HepG2 (cell line): ENCODE results near the gene UBR1. TPM values are rescaled to one million over a fixed set of nuclear protein-coding genes. Genes with fewer than 3 reads are reported as not detected.

Experiments used
- ATAC-seq: fragments of 200-7000 bp; cut with Tn5 transposase; 3 replicates; pipeline ENCODE4 v1.9.1; 2020; ENCODE audit warnings: mild to moderate bottlenecking, moderate library complexity
- BruUV-seq: library from RNA; stranded (reverse); fragments of 400-500 nt; replicated peaks from 2 replicates; lab custom pipeline; 2021; lab: Mats Ljungman, UMichigan
- CTCF ChIA-PET: fragments of 300-600 bp; formaldehyde crosslinking; extraction: SDS; loops from one replicate; lab custom pipeline; 2021; ENCODE audit warnings: low total read pairs, inconsistent platforms, low intra/inter-chr PET ratio; lab: Yijun Ruan, JAX
- POLR2A ChIA-PET: fragments of 350-600 bp; sonication (Branson Sonifier 250); formaldehyde crosslinking; loops from one replicate; lab custom pipeline; 2020; ENCODE audit warnings: antibody characterized with exemption, inconsistent platforms; lab: Yijun Ruan, JAX
- DNase-seq: peaks from one replicate; pipeline ENCODE4 v3.0.0-alpha.2; 2015; ENCODE audit warnings: low spot score
- FAIRE-seq: peaks from 3 replicates; lab custom pipeline; 2011; peaks lifted over from hg19 to GRCh38; lab: Jason Lieb, UNC
- H2AFZ ChIP-seq: one replicate; pipeline ENCODE4 v1.6.1; 2011; ENCODE audit warnings: low read length, inconsistent platforms
- H3K27ac ChIP-seq: fragments of 300-600 bp; 3 replicates; pipeline ENCODE4 v1.8.0; 2011; ENCODE audit warnings: mixed run types, mild to moderate bottlenecking, mixed read lengths, low read length, inconsistent platforms; ENCODE audit not compliant: insufficient read depth; ENCODE audit errors: extremely low read length
- H3K27me3 ChIP-seq, 2 experiments: fragments of 200-600 bp in 1 of 2; 2 replicates in 1 of 2; 3 replicates in 1 of 2; pipeline versions ENCODE4 v1.6.0 to v1.8.0; 2011; ENCODE audit warnings: low read length in 2 of 2, mild to moderate bottlenecking in 2 of 2, moderate library complexity in 2 of 2, inconsistent platforms in 1 of 2; ENCODE audit not compliant: insufficient read depth in 2 of 2, control insufficient read depth in 1 of 2
- H3K36me3 ChIP-seq, 2 experiments: fragments of 200-600 bp in 1 of 2; replicated peaks in 1 of 2; 2 replicates in 1 of 2; 3 replicates in 1 of 2; pipeline versions ENCODE4 v1.5.1 to v1.8.0; 2011; ENCODE audit warnings: low read length in 2 of 2, inconsistent platforms in 1 of 2; ENCODE audit not compliant: insufficient read depth in 2 of 2, control insufficient read depth in 1 of 2
- H3K4me1 ChIP-seq: 2 replicates; pipeline ENCODE4 v1.5.1; 2012; ENCODE audit warnings: low read length, inconsistent platforms; ENCODE audit not compliant: insufficient read depth
- H3K4me2 ChIP-seq: 2 replicates; pipeline ENCODE4 v1.6.0; 2011; ENCODE audit warnings: low read depth, low read length, inconsistent platforms
- H3K4me3 ChIP-seq, 3 experiments: fragments of 200-600 bp in 1 of 3; sonication (generic), shearing (Covaris generic) in 1 of 3; replicated peaks in 1 of 3; 2 replicates each; pipeline ENCODE4 v1.5.1; 2011 to 2016; ENCODE audit warnings: low read length in 3 of 3, inconsistent platforms in 2 of 3, low read depth in 2 of 3, mild to moderate bottlenecking in 2 of 3, control low read depth in 1 of 3, mixed read lengths in 1 of 3; ENCODE audit not compliant: insufficient read depth in 1 of 3
- H3K79me2 ChIP-seq: one replicate; pipeline ENCODE4 v1.6.1; 2011; ENCODE audit warnings: low read length, inconsistent platforms; ENCODE audit not compliant: insufficient read depth
- H3K9ac ChIP-seq: 2 replicates; pipeline ENCODE4 v1.6.0; 2011; ENCODE audit warnings: mild to moderate bottlenecking, low read depth, low read length, inconsistent platforms; ENCODE audit not compliant: insufficient read depth
- H3K9me3 ChIP-seq: 2 replicates; pipeline ENCODE4 v1.5.1; 2012; ENCODE audit warnings: mild to moderate bottlenecking, low read length
- H4K20me1 ChIP-seq: 2 replicates; pipeline ENCODE4 v1.6.0; 2011; ENCODE audit warnings: inconsistent platforms, mild to moderate bottlenecking, low read length, moderate library complexity; ENCODE audit not compliant: insufficient read depth
- ARID2 ChIP-seq: sonication (generic); formaldehyde crosslinking; IDR thresholded peaks from 2 replicates; pipeline ENCODE4 v1.8.1; 2022; ENCODE audit warnings: mild to moderate bottlenecking, missing genetic modification reagents, borderline replicate concordance
- CREB1 ChIP-seq, 2 experiments: fragments of 450-650 bp in 1 of 2; IDR thresholded peaks; 2 replicates each; pipeline ENCODE4 v1.6.1; 2016 to 2017; ENCODE audit warnings: control low read depth in 1 of 2, mild to moderate bottlenecking in 1 of 2, missing compliant biosample characterization in 1 of 2, missing genetic modification characterization in 1 of 2
- FOXP1 ChIP-seq, 2 experiments: fragments of 450-650 bp in 1 of 2; IDR thresholded peaks; 2 replicates each; pipeline ENCODE4 v1.6.1; 2017 to 2018; ENCODE audit warnings: antibody characterized with exemption in 1 of 2
- HNRNPUL1 ChIP-seq: fragments of 200-400 bp; formaldehyde crosslinking; IDR thresholded peaks from 2 replicates; pipeline ENCODE4 v1.6.1; 2017; ENCODE audit warnings: low read depth, mild to moderate bottlenecking, low read length, moderate library complexity
- MBNL3 ChIP-seq: fragments of 250-450 bp; sonication (Bioruptor Pico); conservative IDR thresholded peaks from 2 replicates; pipeline ENCODE4 v1.8.0; 2022; ENCODE audit warnings: mild to moderate bottlenecking, inconsistent platforms
- NCOA1 ChIP-seq: sonication (generic); formaldehyde crosslinking; IDR thresholded peaks from 2 replicates; pipeline ENCODE4 v1.9.0; 2021; ENCODE audit warnings: missing genetic modification reagents
- NFE2 ChIP-seq: sonication (generic); formaldehyde crosslinking; IDR thresholded peaks from 2 replicates; pipeline ENCODE4 v1.4.0; 2020; ENCODE audit warnings: missing genetic modification reagents
- NFRKB ChIP-seq: fragments of 450-650 bp; IDR thresholded peaks from 2 replicates; pipeline ENCODE4 v1.6.1; 2017
- PPARG ChIP-seq: conservative IDR thresholded peaks from 2 replicates; pipeline ENCODE4 v1.6.1; 2016; ENCODE audit warnings: missing biosample characterization, missing genetic modification reagents
- SIN3B ChIP-seq: fragments of 150-350 bp; IDR thresholded peaks from 2 replicates; pipeline ENCODE4 v1.6.1; 2014; ENCODE audit warnings: low read length
- SP2 ChIP-seq: sonication (generic); formaldehyde crosslinking; IDR thresholded peaks from 2 replicates; pipeline ENCODE4 v1.5.1; 2020; ENCODE audit warnings: mild to moderate bottlenecking, missing genetic modification reagents
- SRSF9 ChIP-seq: fragments of 200-400 bp; formaldehyde crosslinking; IDR thresholded peaks from 2 replicates; pipeline ENCODE4 v1.6.1; 2018; ENCODE audit warnings: borderline replicate concordance, mild to moderate bottlenecking, low read depth, low read length; ENCODE audit not compliant: insufficient read depth, poor library complexity, severe bottlenecking
- ZNF138 ChIP-seq: sonication (generic); formaldehyde crosslinking; IDR thresholded peaks from 2 replicates; pipeline ENCODE4 v1.5.0; 2020; ENCODE audit warnings: mild to moderate bottlenecking, low read depth, missing genetic modification reagents
- ZNF264 ChIP-seq: sonication (generic); formaldehyde crosslinking; IDR thresholded peaks from 2 replicates; pipeline ENCODE4 v1.4.0; 2020; ENCODE audit warnings: missing genetic modification reagents
- ZNF30 ChIP-seq: sonication (generic); formaldehyde crosslinking; IDR thresholded peaks from 2 replicates; pipeline ENCODE4 v1.5.0; 2020; ENCODE audit warnings: mild to moderate bottlenecking, missing genetic modification reagents
- whole genome bisulfite sequencing: methylation state at CpG from one replicate; pipeline ENCODE4 v1.1.6; 2017; ENCODE audit warnings: low lambda C conversion rate; 5-methylcytosine and 5-hydroxymethylcytosine counted together
- in situ Hi-C: cut with HindIII; loops from 2 replicates; pipeline ENCODE4 v1.10.0; 2017; ENCODE audit warnings: low pct_unique_long_range_greater_than_20kb; ENCODE audit not compliant: extremely low pct_ligation_motif_present
- intact Hi-C: fragments of 100-400 bp; cut with micrococcal nuclease; formaldehyde crosslinking; loops from one replicate; pipeline ENCODE4 v1.10.0; 2022; ENCODE audit not compliant: unreplicated experiment
- polyA plus RNA-seq, 8 experiments: library from polyadenylated mRNA; depleted of rRNA in 3 of 8; stranded (reverse) in 7 of 8; unstranded in 1 of 8; fragments of >200 nt; fragmentation: Illumina TruSeq in 4 of 8; extraction: Trizol in 4 of 8; gene quantifications; 2 replicates each; pipeline versions ENCODE4 v1.2.1 to v1.2.3, GENCODE V29; 2011 to 2016; ENCODE audit warnings: low read depth in 4 of 8, missing spikeins in 1 of 8, mixed read lengths in 1 of 8; ENCODE audit not compliant: insufficient read depth in 1 of 8
- total RNA-seq, 5 experiments: library from RNA; depleted of rRNA; stranded (reverse); fragments of >200 nt; fragmentation: Illumina TruSeq; extraction: Trizol; gene quantifications; 2 replicates each; pipeline ENCODE4 v1.2.3, GENCODE V29; 2016; ENCODE audit warnings: low read depth in 1 of 5
- TF ChIP-seq, protein P1 (sequence below): IDR thresholded peaks from 2 replicates; pipeline ENCODE4 v1.6.1; 2016; ENCODE audit warnings: mild to moderate bottlenecking
- TF ChIP-seq, protein P2 (sequence below): sonication (generic); formaldehyde crosslinking; IDR thresholded peaks from 2 replicates; pipeline ENCODE4 v1.8.1; 2023; ENCODE audit warnings: missing genetic modification reagents, mild to moderate bottlenecking, borderline replicate concordance
- TF ChIP-seq, protein P3 (sequence below): IDR thresholded peaks from 2 replicates; pipeline ENCODE4 v1.6.1; 2016; ENCODE audit warnings: missing compliant biosample characterization, missing genetic modification reagents, borderline replicate concordance
- TF ChIP-seq, protein P4 (sequence below): sonication (generic); formaldehyde crosslinking; IDR thresholded peaks from 2 replicates; pipeline ENCODE4 v1.4.0; 2020; ENCODE audit warnings: missing genetic modification reagents, borderline replicate concordance

The UBR1 gene
- total and polyA plus RNA-seq, 2 of the 13 experiments (the other 11 are each of a cell fraction or from before 2014, with no cell fraction given): 6.4 to 18.0 TPM

DNA sequence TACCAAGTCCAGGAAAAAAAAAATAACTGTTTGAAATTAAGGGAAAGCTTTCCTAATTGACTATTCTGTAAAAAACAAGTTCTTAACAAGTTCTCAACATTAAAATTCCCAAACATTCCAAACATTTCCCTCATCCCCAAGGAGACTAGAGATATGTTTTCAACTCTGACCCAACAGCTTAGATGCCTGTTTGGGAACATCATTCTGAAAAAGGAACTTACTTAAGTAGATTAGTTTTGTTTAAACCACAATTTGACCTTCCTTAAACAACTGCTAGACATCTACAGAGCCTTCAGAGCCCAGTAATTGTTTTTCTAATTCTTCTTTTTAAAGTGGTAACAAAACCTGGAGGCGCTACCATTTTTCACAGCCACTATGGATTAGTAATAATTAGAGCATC is 12.8 kb downstream of the UBR1 start:
- 97% methylated on average over 1 of the region's 1 CpG for WGBS
- DNase-seq: no peak
- H3K27me3 ChIP-seq: no peaks in the 10 kb centered on the region
- intact Hi-C loops: no loop called here
- POLR2A ChIA-PET: no interaction called here
- H4K20me1 ChIP-seq: no peaks in the 10 kb centered on the region
- TF ChIP-seq SIN3B (no peak), HNRNPUL1 (no peak), ZNF264 (CRISPR knock-in tag) (no peak), NFE2 (CRISPR knock-in tag) (no peak), CREB1 (IDR thresholded peaks at IDR 0.05) (no peak), CREB1 (CRISPR knock-in tag; IDR thresholded peaks at IDR 0.05) (no peak), ZNF138 (CRISPR knock-in tag) (no peak), SP2 (CRISPR knock-in tag) (no peak), MBNL3 (CRISPR knock-in tag) (no peak), NFRKB (no peak), SRSF9 (no peak), NCOA1 (no peak), ZNF30 (no peak), ARID2 (CRISPR knock-in tag) (no peak), PPARG (no peak), FOXP1 (IDR thresholded peaks at IDR 0.05) (no peak), FOXP1 (CRISPR knock-in tag; IDR thresholded peaks at IDR 0.05) (no peak)
- TF ChIP-seq, protein P1, sequence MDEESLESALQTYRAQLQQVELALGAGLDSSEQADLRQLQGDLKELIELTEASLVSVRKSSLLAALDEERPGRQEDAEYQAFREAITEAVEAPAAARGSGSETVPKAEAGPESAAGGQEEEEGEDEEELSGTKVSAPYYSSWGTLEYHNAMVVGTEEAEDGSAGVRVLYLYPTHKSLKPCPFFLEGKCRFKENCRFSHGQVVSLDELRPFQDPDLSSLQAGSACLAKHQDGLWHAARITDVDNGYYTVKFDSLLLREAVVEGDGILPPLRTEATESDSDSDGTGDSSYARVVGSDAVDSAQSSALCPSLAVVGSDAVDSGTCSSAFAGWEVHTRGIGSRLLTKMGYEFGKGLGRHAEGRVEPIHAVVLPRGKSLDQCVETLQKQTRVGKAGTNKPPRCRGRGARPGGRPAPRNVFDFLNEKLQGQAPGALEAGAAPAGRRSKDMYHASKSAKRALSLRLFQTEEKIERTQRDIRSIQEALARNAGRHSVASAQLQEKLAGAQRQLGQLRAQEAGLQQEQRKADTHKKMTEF (CRISPR knock-in tag): no peak
- TF ChIP-seq, protein P2, sequence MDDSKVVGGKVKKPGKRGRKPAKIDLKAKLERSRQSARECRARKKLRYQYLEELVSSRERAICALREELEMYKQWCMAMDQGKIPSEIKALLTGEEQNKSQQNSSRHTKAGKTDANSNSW: no peak
- TF ChIP-seq, protein P3, sequence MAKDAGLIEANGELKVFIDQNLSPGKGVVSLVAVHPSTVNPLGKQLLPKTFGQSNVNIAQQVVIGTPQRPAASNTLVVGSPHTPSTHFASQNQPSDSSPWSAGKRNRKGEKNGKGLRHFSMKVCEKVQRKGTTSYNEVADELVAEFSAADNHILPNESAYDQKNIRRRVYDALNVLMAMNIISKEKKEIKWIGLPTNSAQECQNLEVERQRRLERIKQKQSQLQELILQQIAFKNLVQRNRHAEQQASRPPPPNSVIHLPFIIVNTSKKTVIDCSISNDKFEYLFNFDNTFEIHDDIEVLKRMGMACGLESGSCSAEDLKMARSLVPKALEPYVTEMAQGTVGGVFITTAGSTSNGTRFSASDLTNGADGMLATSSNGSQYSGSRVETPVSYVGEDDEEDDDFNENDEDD (CRISPR knock-in tag): no peak
- TF ChIP-seq, protein P4, sequence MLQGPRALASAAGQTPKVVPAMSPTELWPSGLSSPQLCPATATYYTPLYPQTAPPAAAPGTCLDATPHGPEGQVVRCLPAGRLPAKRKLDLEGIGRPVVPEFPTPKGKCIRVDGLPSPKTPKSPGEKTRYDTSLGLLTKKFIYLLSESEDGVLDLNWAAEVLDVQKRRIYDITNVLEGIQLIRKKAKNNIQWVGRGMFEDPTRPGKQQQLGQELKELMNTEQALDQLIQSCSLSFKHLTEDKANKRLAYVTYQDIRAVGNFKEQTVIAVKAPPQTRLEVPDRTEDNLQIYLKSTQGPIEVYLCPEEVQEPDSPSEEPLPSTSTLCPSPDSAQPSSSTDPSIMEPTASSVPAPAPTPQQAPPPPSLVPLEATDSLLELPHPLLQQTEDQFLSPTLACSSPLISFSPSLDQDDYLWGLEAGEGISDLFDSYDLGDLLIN (CRISPR knock-in tag): no peak
- TF ChIP-seq, all 625 proteins: peak for 0
- peaks cover 19% of the 10 kb centered on the region for H3K79me2 ChIP-seq
- H3K4me2 ChIP-seq: no peak overlapping the region
- H3K9me3 ChIP-seq: no peaks in the 10 kb centered on the region
- H2AFZ ChIP-seq: no peak overlapping the region
- CTCF ChIA-PET: no interaction called here
- no TSS peak for BruUV-seq
- no peak overlapping the region for H3K9ac ChIP-seq
- H3K4me3 ChIP-seq: no peak overlapping the region
- H3K4me1 ChIP-seq: peaks cover 7% of the 10 kb centered on the region
- FAIRE-seq: no peak
- no peak for ATAC-seq
- H3K36me3 ChIP-seq: peaks cover 0 to 3% of the 10 kb centered on the region in 2 experiments; a peak in 2 of 5 replicates
- in situ Hi-C loops: no loop called here
- H3K27ac ChIP-seq: no peak overlapping the region
